ENCODE results near the gene FNDC3A. TPM values are rescaled to one million over a fixed set of nuclear protein-coding genes. Genes with fewer than 3 reads are reported as not detected.
"Not testable (repeated sequence)": the region's sequence is repeated elsewhere in the genome, so short reads cannot be mapped to it uniquely, and the experiment has no call there.

The FNDC3A gene
- polyA plus RNA-seq, 4 donors: 68.6 to 90.3 (median 76.5) TPM

DNA sequence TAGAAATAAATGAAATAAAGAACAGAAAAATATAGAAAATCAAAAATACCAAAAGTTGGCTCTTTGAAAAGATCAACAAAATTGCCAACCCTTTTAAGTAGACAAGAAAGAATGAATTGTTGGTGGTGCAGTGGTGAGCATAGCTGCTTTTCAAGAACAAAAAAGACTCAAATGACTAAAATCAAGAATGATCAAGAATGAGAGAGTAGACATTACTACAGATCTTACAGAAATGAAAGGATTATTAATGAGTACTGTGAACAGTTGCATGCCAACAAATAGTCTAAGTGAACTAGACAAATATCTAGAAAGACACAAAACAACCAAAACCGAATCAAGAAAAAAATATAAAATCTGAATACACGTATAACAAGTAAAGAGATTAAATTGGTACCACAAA, 53.9 kb downstream of the FNDC3A start:
- no peak for DNase-seq (ENCODE audit: low read depth in 4 of 4, low spot score in 2 of 4)

DNA sequence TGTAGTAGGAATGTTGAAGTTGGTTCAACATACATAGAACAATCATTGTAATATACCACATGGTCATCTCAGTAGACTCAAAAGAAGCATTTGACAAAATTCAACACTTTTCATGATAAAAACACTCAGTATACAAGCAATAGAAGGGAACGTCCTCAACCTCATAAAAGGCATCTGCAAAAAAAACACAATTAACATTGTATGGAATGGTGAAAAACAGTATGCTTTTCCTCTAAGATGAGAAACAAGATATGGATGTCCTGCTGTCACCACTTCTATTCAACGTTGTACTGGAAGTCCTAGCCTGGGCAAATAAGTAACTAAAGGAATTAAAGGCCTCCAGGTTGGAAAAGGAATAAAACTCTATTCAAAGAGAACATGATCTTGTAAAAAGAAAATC, 54.5 kb downstream of the FNDC3A start:
- no peak for DNase-seq (ENCODE audit: low read depth in 4 of 4, low spot score in 2 of 4)

DNA sequence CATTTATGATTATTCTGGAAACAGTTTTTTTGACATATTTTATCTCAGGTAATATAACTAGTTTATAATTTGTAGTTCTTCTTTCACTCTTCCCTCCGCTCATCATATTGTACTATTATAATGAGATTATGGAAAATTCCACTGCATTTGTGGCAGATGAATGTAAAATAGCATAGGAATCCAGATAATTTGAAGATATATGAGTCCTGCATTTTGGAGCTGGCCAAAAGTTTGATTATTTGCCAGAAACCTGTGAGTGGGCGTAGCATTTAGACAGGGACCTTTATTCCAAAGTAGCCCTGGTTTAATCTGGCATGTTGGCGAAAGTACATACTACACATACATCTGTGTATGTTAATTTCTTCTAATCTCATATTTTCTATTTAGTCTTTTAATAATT, 65.2 kb downstream of the FNDC3A start:
- no peak for DNase-seq (ENCODE audit: low read depth in 4 of 4, low spot score in 2 of 4)

DNA sequence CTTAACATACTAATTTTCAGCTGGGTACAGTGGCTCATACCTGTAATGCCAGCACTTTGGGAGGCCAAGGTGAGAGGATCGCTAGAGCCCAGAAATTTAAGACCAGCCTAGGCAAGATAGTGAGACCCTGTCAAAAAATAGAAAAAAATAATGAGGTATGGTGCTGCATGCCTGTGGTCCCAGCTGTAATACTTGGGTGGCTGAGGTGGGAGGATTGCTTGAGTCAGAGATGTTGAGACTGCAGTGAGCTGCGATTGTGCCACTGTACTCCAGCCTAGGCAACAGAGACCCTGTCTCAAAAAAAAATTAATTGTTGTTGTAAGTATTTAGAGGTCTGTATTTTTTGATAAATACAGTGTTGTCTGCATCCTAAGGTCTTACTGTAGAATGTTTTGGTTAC, 66.8 kb downstream of the FNDC3A start:
- no peak for DNase-seq (ENCODE audit: low read depth in 4 of 4, low spot score in 2 of 4)

DNA sequence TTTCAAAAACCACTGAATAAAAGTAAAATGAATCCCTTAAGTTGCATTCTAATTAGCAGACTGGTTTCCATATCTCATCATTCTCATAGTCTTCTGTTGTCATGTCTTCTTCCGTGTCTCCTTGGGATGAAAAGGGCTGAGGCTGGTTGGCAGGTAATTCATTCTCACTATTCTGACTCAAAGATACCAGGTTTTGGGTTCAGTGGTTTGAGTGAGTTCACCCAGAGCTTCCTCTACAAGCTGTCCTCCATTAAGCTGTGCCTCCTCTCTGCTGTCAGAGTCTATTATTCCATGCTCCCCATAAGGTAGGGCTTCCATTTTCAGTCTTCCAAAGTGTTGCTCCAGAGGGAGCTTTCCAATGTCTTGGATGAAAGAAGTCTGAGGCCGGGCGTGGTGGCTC, 68.3 kb downstream of the FNDC3A start:
- no peak for DNase-seq (ENCODE audit: low read depth in 4 of 4, low spot score in 2 of 4)

DNA sequence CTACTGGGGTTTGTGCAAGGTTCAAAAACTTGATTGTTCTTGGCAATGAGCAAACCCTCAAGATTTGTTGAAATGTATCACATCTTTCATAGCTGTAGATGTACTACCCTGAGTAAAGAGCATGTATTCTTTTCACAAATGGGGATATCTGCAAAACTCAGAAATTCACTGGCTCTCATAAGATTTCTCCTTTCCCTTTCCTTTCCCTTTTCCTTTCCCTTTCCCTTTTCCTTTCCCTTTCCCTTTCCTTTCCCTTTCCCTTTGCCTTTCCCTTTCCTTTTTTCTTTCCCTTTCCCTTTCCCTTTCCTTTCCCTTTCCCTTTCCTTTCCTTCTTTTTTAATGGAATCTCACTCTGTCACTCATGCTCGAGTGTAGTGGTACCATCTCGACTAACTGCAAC, 69.1 kb downstream of the FNDC3A start:
- DNase-seq (ENCODE audit: low read depth in 4 of 4, low spot score in 2 of 4): no peak

DNA sequence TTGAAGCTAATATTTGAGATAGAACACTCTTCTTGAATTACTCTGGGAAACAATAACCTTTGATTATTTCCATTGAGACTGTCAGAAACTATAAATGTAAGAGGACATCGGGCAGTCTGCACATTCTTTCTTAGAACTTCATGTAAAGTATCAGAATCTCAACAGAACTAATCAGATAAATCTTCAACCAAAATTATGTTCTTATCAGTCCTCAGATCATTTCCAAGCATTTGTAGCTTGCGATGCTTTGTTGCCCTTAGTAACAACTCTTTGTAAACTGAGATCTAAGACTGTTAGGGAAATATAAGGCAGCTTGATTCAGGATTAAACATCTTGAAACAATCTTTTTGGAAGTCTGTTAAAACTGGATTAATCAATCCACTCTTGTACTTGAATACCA, 70.3 kb downstream of the FNDC3A start:
- DNase-seq (ENCODE audit: low read depth in 4 of 4, low spot score in 2 of 4): no peak

DNA sequence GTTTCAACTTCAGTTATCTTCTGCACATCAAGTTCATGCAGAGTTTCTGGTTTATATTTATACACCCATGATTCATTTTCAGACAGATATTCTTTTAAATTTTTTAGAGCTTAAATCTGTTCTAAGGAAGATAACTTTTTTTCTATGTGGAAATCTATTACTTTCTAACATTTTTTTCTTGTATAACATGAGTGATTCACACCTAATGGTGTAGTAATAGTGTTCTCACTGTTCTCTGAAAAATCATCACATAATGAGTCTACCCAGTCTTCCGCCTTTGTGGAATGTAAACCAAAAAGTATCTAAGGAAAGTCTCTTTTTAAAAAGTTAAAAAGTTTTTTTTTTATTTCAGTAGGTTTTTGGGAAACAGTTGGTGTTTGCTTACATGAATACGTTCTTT, 70.8 kb downstream of the FNDC3A start:
- no peak for DNase-seq (ENCODE audit: low read depth in 4 of 4, low spot score in 2 of 4)

DNA sequence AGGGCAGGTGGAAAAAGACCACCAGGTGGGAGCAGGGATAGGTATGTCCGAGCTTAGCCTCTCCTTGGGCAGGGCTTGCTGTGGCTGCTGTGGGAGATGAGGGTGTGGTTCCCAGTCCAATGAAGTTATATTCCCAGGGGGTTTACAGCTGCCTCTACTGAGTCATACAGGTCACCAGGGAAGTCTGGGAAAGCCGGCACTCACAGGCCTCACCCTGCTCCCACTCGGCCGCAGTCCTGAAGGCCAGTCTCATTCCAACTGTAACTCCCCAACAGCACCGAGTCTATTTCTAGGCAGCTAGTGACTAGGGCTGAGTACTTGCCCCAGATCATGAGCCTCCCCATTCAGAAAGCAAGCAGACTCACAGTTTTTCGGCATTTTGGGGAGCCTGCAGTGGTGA, 77.1 kb downstream of the FNDC3A start:
- no peak for DNase-seq (ENCODE audit: low read depth in 4 of 4, low spot score in 2 of 4)

DNA sequence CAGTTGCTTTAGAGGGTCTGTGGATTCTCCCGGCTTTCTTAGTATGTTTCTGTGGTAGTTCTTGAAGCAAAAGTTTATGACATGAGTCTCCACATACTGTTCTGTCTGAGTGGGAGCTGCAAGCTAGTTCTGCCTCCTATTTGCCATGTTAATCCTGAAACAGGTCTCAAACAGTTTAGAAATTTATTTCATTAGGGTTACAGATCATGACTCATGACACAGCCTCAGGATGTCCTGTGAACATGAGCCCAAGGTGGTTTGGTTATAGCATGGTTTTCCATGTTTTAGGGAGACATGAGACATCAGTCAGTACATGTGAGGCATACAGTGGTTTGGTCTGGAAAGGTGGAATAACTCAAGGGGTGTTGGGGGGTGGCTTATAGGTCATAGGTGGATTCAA, 77.5 kb downstream of the FNDC3A start:
- no peak for DNase-seq (ENCODE audit: low read depth in 4 of 4, low spot score in 2 of 4)

DNA sequence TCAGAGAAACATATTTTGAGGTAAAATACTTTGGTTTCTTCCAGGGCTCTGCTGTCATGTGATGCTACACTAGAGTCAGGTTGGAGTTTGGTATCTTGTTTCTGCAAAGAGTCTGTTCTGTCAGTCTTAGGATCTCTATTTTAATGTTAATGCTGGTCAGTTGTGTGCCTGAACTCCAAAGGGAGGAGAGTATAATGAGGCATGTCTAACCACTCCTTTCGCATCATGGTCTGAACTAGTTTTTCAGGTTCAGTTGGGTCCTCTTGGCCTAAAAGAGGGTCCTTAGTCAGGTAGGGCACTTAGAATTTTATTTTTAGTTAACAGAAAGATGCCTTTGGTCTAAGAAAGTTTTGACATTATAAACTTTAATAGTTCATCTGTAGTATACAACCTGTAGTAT, 78.2 kb downstream of the FNDC3A start:
- no peak for DNase-seq (ENCODE audit: low read depth in 4 of 4, low spot score in 2 of 4)

DNA sequence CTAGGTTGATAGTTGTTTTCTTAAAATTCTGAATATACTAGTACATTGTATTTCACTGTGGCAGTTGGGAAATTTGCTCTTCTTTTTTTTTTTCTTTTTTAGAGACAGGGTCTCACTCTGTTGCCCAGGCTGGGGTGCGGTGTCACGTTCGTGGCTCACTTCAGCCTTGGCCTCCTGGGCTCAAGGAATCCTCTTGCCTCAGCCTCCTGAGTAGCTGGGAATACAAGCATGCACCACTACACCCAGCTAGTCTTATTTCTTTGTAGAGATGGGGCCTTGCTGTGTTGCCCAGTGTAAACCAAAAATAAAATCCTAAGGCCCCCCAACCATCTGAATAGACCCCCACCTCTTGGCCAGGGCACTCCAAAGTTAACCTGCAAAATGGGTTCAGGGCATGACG, 79.3 kb downstream of the FNDC3A start:
- no peak for DNase-seq (ENCODE audit: low read depth in 4 of 4, low spot score in 2 of 4)

DNA sequence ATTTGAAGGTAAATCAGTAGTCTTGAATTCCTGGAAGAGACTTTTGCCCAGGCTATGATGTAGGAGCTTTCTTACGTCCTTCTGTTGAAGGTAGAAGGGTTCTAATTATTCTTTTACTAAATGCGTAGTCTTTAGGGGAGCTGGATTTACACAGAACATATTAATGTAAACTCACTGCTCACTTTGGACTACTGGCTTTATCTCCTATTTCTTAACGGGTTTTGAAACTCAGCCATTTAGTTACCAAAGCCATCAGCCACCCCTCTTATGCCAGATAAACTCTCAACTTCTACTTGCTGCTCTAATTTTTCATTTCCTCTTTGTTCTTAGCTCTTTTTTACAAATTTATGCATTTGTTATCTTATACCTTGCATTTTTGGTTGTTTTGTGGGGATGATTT, 81.5 kb downstream of the FNDC3A start:
- DNase-seq (ENCODE audit: low read depth in 4 of 4, low spot score in 2 of 4): no peak

DNA sequence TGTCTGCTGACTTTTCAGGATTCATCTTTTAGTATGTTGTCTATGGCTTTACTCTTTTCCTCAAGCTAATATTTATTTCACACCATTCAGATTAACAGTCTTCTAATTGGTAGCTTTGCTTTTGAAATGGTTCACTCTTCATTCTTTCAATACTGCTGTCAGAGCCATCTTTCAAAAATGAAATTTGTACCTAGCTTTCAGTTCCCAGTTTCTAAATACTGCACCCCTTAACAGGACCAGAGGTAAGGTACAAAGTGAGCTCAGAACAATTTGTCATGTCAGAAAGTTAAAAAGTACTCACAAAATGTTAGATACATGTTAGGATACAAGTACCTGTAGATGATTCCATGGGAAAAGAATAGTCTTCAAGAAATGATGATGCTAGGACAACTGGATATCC, 83.0 kb downstream of the FNDC3A start:
- no peak for DNase-seq (ENCODE audit: low read depth in 4 of 4, low spot score in 2 of 4)

DNA sequence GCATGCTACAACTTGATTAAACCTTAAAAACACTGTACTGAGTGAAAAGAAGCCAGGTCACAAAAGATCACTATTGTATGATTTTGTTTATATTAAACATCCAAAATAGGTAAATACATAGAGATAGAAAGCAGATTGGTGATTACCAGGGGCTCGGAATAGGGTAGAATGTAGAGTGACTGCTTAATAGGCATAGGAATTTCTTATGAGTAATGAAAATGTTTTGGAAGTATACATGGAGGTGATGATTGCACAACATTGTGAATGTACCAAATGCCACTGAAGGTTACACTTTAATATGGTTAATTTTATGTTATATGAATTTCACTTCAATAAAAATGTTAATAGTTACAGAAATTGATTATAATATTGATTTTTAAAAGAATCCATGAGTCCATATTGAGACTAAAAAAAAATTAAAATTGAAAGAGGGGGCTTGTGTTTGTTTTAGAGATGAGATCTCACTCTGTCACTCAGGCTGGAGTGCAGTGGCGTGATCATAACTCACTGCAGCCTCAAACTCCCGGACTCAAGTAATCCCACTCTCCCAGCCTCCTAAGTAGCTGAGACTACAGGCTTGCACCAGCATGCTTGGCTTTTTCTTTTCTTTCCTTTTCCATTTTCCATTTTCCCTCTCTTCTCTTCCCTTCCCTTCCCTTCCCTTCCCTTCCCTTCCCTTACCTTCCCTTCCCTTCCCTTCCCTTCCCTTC, 85.1 kb downstream of the FNDC3A start:
- no peak for DNase-seq (ENCODE audit: low read depth in 4 of 4, low spot score in 2 of 4)

DNA sequence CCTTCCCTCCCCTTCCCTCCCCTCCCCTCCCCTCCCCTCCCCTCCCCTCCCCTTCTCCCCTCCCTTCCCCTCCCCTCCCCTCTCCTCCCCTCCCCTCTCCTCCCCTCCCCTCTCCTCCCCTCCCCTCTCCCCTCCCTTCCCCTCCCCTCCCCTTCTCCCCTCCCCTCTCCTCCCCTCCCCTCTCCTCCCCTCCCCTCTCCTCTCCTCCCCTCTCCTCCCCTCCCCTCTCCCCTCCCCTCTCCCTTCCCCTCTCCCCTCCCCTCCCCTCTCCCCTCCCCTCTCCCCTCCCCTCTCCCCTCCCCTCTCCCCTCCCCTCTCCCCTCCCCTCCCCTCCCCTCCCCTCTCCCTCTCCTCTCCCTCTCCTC, 85.7 kb downstream of the FNDC3A start:
- not testable (repeated sequence) for DNase-seq (ENCODE audit: low read depth in 4 of 4, low spot score in 2 of 4)

DNA sequence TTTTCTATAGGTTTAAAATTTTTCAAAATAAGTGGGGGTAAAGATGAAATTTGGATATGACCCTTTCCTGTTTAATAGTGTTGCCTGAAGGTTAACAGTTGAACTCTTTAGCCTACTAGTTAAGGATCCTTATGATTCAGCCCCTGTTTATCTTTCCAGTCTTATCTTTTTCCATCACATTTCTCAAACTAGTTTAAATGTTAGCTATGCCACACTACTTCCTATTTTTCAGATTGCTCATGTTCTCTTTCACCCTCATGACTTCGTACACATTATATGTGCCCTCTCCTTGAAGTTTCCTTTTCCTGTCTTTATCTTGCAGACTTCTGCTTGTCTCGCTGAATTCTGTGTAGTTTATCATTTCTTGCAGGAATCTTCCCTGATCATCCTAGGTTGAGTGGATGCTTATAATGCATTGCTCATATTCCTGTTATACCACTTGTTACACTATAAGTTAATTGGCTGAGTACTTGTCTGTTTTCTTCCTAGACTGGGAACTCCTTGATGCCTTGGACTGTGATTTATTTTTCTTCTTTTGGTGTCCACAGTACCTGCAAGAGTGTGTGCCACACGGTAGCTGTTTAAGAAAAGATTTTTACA, 86.7 kb downstream of the FNDC3A start:
- no peak for DNase-seq (ENCODE audit: low read depth in 4 of 4, low spot score in 2 of 4)

DNA sequence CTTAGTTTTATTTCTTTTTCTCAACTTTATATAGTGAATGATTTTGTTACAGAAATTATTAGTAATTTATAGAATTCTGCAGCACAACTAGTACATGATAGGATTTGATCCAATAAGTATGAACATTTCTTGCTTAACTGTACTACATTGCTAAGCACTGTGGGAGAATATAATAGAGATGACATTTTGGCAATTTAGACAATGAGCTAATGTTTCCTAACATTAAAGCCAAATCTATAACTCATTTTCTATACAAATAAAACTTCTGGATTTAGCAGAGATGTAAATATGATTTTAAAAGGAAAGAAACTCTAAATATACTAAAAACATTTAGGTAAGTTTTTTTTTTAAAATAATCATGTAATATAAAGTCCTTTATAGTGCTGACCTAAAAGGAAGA, 87.3 kb downstream of the FNDC3A start:
- no peak for DNase-seq (ENCODE audit: low read depth in 4 of 4, low spot score in 2 of 4)

DNA sequence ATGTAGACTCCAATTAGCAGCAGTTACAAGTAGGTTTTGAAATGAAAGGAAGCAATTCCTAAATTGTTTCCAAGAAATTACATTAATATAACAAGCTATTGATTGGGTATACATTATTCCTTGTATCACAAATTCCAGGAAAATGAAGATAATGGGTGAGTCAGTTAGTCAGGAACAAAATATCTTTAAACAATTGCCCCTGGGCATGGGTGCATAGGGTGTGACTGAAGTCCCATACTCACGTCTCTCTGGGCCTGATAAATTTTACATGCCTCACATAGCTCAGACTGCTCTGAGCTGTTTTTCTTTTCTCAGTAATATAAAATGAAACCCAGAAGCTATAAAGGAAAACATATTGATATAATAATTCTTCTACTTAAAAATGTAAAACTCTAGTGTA, 87.8 kb downstream of the FNDC3A start:
- DNase-seq (ENCODE audit: low read depth in 4 of 4, low spot score in 2 of 4): no peak

DNA sequence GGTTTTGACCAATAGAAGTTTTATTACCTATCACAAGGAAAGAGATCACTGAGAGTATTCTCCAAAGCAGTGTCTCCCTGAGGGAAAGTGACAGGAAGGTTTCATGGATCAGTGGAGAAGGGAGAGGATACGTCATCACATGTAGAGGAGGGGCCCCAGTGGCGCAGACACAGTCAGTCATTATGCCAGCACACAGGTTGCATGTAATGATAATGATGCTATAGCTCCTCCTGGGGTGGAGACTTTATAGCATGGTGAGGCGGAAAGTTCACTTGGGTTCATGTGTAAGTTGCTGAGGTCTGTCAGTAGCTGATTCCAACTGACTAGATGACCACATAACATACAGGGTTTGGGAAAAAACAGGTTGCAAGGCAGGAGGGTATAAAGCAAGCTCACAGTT, 88.8 kb downstream of the FNDC3A start:
- no peak for DNase-seq (ENCODE audit: low read depth in 4 of 4, low spot score in 2 of 4)

DNA sequence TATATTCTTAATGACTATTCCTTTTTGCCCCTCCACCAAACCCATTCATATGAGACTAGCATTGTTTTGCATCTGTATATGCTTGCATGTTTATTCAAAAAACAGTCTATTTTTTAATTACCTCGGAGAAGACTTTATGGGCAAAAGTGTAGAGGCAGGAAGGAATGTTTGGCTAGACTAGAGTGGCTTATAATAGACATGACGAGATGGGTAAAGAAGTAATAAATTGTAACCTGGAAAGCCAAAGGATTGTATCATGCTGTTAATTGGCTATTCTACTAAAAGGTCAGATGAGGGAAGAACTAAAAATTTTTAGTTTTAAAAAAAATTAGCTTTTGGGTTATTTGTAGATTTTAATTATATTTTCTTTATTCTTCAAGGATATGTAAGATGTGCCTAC, 91.1 kb downstream of the FNDC3A start:
- no peak for DNase-seq (ENCODE audit: low read depth in 4 of 4, low spot score in 2 of 4)

DNA sequence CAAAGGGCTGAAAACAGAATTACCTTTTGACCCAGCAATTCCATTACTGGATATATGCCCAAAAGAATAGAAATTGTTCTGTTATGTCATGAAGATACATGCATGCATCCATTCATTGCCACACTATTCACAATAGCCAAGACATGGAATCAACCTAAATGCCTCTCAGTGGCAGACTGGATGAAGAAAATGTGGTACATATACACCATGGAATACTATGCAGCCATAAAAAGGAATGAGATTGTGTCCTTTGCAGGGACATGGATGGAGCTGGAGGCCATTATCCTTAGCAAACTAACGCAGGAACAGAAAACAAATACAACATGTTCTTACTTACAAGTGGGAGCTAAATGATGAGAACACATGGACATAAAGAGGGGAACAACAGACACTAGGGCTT, 92.8 kb downstream of the FNDC3A start:
- not testable (repeated sequence) for DNase-seq (ENCODE audit: low read depth in 4 of 4, low spot score in 2 of 4)

DNA sequence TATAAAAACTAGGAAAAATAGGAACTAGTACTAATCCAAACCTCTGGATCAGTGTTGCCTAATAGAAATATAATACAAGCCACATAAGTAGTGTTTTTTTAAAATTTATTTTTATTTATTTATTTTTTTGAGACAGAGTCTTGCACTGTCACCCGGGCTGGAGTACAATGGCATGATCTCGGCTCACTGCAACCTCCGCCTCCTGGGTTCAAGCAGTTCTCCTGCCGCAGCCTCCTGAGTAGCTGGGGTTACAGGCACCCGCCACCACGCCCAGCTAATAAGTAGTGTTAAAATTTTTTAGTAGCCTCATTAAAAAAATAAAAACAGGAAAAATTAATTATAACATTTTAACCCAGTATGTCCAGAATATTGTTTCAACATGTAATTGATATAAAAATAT, 94.3 kb downstream of the FNDC3A start:
- DNase-seq (ENCODE audit: low read depth in 4 of 4, low spot score in 2 of 4): not testable (repeated sequence)

Data from left renal cortex interstitium (tissue), 4 donors.